Upper lobe of left lung (tissue), 6 donors: ENCODE results near the gene SPDYE4. TPM values are rescaled to one million over a fixed set of nuclear protein-coding genes. Genes with fewer than 3 reads are reported as not detected.

Experiments
- ATAC-seq, 2 donors: fragments of 200-7000 bp; cut with Tn5 transposase; one replicate each; pipeline ENCODE4 v1.9.1; 2022; ENCODE audit warnings: mild to moderate bottlenecking in 2 of 2, moderate library complexity in 2 of 2; ENCODE audit not compliant: low FRiP score in 2 of 2
- DNase-seq, 2 donors: peaks; one replicate each; pipeline ENCODE4 v3.0.0-alpha.2; 2019 to 2020
- H3K27ac ChIP-seq, 4 donors: fragments of 200-600 bp; sonication (generic); one replicate each; pipeline ENCODE4 v1.5.1; 2016 to 2019
- H3K27me3 ChIP-seq, 4 donors: fragments of 200-600 bp; sonication (generic); one replicate each; pipeline ENCODE4 v1.5.1; 2017 to 2019
- H3K36me3 ChIP-seq, 4 donors: fragments of 200-600 bp; sonication (generic); one replicate each; pipeline ENCODE4 v1.5.1; 2016 to 2019
- H3K4me1 ChIP-seq, 4 donors: fragments of 200-600 bp; sonication (generic); one replicate each; pipeline ENCODE4 v1.5.1; 2018 to 2019
- H3K4me3 ChIP-seq, 4 donors: fragments of 200-600 bp; sonication (generic); one replicate each; pipeline ENCODE4 v1.5.1; 2017 to 2019; ENCODE audit warnings: mild to moderate bottlenecking in 2 of 4, moderate library complexity in 1 of 4
- H3K9me3 ChIP-seq, 4 donors: fragments of 200-600 bp; sonication (generic); one replicate each; pipeline ENCODE4 v1.5.1; 2018 to 2019
- EP300 ChIP-seq, 4 donors: sonication (generic); formaldehyde crosslinking; IDR thresholded peaks; one replicate each; pipeline ENCODE4 v1.5.1; 2017; ENCODE audit warnings: antibody characterized with exemption in 4 of 4, control low read depth in 2 of 4
- POLR2A ChIP-seq, 4 donors: fragments of 450-650 bp; IDR thresholded peaks; one replicate each; pipeline ENCODE4 v1.5.1; 2016 to 2017; ENCODE audit warnings: antibody characterized with exemption in 4 of 4, mild to moderate bottlenecking in 2 of 4
- POLR2AphosphoS5 ChIP-seq, 2 donors: sonication (generic); formaldehyde crosslinking; IDR thresholded peaks; one replicate each; pipeline ENCODE4 v1.5.1; 2017; ENCODE audit warnings: antibody characterized with exemption in 2 of 2
- WGBS, 2 donors: methylation state at CpG; one replicate each; pipeline ENCODE4 v1.1.5; 2017 to 2018; 5-methylcytosine and 5-hydroxymethylcytosine counted together
- total RNA-seq, 6 donors: library from RNA; depleted of rRNA in 4 of 6; stranded (reverse); fragments of >200 nt in 4 of 6; gene quantifications; one replicate each; pipeline versions ENCODE4 v1.1.0 to v1.2.1, GENCODE V29; 2016 to 2021
- TF ChIP-seq, protein P1 (sequence below), 6 experiments: fragments of 450-650 bp in 4 of 6; fragments of 200-600 bp in 2 of 6; sonication (generic) in 2 of 6; IDR thresholded peaks; one replicate each; pipeline ENCODE4 v1.5.1; 2016 to 2019; ENCODE audit warnings: antibody characterized with exemption in 6 of 6
- donor health status: DM: no; HTN: no; CAD: no; lungs with moderate emphysema.
- donor health status: DM: no; HTN: yes; CAD: no; lungs with severe emphysema.

SPDYE4 gene
- total RNA-seq, 6 donors from 2014 or later: not detected

DNA sequence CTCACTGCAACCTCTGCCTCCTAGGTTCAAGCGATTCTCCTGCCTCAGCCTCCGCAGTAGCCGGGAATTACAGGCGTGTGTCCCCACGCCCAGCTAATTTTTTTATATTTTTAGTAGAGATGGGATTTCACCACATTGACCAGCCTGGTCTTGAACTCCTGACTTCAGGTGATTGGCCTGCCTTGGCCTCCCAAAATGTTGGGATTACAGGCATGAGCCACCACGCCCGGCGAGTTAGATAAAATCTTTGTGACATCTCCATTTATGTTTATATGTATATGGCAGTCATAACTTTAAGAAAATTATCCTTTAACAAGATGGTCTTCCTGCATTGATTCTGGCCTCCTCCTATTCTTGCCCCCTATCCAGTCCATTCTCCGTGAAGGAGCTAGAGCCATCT is 37.8 kb downstream of the SPDYE4 start:
- no peak for TF ChIP-seq POLR2A (IDR thresholded peaks at IDR 0.05)
- whole genome bisulfite sequencing, 2 donors: 87 to 92% methylated on average over 9 of the region's 9 CpGs
- no peak overlapping the region for H3K27ac ChIP-seq

GRCh38 chr17:8719291-8720246 is 38.8 kb downstream of the SPDYE4 start:
- Histone ChIP-seq H3K27me3 (no peaks in the 10 kb centered on the region), H3K36me3 (no peaks in the 10 kb centered on the region), H3K4me1 (peaks cover 0 to 10% (median 3%) of the 10 kb centered on the region in 4 donors), H3K4me3 (no peak overlapping the region), H3K9me3 (no peaks in the 10 kb centered on the region), H3K27ac (no peak overlapping the region)
- DNase-seq (no peak), ATAC-seq (no peak)
- no peak for TF ChIP-seq POLR2A (IDR thresholded peaks at IDR 0.05)
- TF ChIP-seq, protein P1, sequence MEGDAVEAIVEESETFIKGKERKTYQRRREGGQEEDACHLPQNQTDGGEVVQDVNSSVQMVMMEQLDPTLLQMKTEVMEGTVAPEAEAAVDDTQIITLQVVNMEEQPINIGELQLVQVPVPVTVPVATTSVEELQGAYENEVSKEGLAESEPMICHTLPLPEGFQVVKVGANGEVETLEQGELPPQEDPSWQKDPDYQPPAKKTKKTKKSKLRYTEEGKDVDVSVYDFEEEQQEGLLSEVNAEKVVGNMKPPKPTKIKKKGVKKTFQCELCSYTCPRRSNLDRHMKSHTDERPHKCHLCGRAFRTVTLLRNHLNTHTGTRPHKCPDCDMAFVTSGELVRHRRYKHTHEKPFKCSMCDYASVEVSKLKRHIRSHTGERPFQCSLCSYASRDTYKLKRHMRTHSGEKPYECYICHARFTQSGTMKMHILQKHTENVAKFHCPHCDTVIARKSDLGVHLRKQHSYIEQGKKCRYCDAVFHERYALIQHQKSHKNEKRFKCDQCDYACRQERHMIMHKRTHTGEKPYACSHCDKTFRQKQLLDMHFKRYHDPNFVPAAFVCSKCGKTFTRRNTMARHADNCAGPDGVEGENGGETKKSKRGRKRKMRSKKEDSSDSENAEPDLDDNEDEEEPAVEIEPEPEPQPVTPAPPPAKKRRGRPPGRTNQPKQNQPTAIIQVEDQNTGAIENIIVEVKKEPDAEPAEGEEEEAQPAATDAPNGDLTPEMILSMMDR (IDR thresholded peaks at IDR 0.05): no peak
- TF ChIP-seq EP300 (IDR thresholded peaks at IDR 0.05): no peak
- no peak for TF ChIP-seq POLR2AphosphoS5 (IDR thresholded peaks at IDR 0.05)
- WGBS, 2 donors: 79 to 85% methylated on average over 5 of the region's 5 CpGs

More for the DNA sequence above, 37.8 kb downstream of the SPDYE4 start:
- Histone ChIP-seq H3K27me3 (no peaks in the 10 kb centered on the region), H3K36me3 (no peaks in the 10 kb centered on the region), H3K4me1 (peaks cover 0 to 10% (median 3%) of the 10 kb centered on the region in 4 donors), H3K4me3 (no peak overlapping the region), H3K9me3 (no peaks in the 10 kb centered on the region)
- no peak for DNase-seq
- ATAC-seq: no peak

GRCh38 chr17:8718001-8718563 is 40.3 kb downstream of the SPDYE4 start:
- Histone ChIP-seq H3K27ac (no peak overlapping the region), H3K36me3 (no peaks in the 10 kb centered on the region), H3K27me3 (no peaks in the 10 kb centered on the region), H3K4me1 (peaks cover 0 to 5% (median 0%) of the 10 kb centered on the region in 4 donors), H3K9me3 (no peaks in the 10 kb centered on the region), H3K4me3 (no peak overlapping the region)
- no peak for ATAC-seq
- TF ChIP-seq POLR2AphosphoS5 (IDR thresholded peaks at IDR 0.05): no peak
- no peak for TF ChIP-seq EP300 (IDR thresholded peaks at IDR 0.05)
- TF ChIP-seq, protein P1 (IDR thresholded peaks at IDR 0.05): no peak
- no peak for TF ChIP-seq POLR2A (IDR thresholded peaks at IDR 0.05)
- DNase-seq: peak in 1 of 2 donors; percentile 78
- 73 to 96% methylated on average over 2 to 32 of the region's 37 CpGs for WGBS, 2 donors

GRCh38 chr17:8713878-8714277 is 44.5 kb downstream of the SPDYE4 start:
- no peaks in the 10 kb centered on the region for H3K27me3 ChIP-seq
- peaks cover 0 to 4% (median 2%) of the 10 kb centered on the region in 4 donors for H3K4me1 ChIP-seq
- no peaks in the 10 kb centered on the region for H3K36me3 ChIP-seq
- ATAC-seq: no peak
- TF ChIP-seq EP300 (IDR thresholded peaks at IDR 0.05) (no peak), POLR2AphosphoS5 (IDR thresholded peaks at IDR 0.05) (no peak), POLR2A (IDR thresholded peaks at IDR 0.05) (no peak)
- TF ChIP-seq, protein P1 (IDR thresholded peaks at IDR 0.05): no peak
- no peak for DNase-seq
- no peak overlapping the region for H3K4me3 ChIP-seq
- no peaks in the 10 kb centered on the region for H3K9me3 ChIP-seq
- H3K27ac ChIP-seq: no peak overlapping the region
- WGBS, 2 donors: 82 to 93% methylated on average over 5 of the region's 5 CpGs

- Histone ChIP-seq H3K27me3 (no peaks in the 10 kb centered on the region), H3K4me1 (peaks cover 0 to 8% (median 2%) of the 10 kb centered on the region in 4 donors), H3K9me3 (no peaks in the 10 kb centered on the region), H3K4me3 (no peak overlapping the region), H3K27ac (no peak overlapping the region), H3K36me3 (no peaks in the 10 kb centered on the region)
- WGBS, 2 donors: 81 to 91% methylated on average over 3 of the region's 3 CpGs
- TF ChIP-seq EP300 (IDR thresholded peaks at IDR 0.05) (no peak), POLR2A (IDR thresholded peaks at IDR 0.05) (no peak), POLR2AphosphoS5 (IDR thresholded peaks at IDR 0.05) (no peak)
- TF ChIP-seq, protein P1 (IDR thresholded peaks at IDR 0.05): no peak
- DNase-seq (no peak), ATAC-seq (no peak)
These were observed 45.0 kb downstream of the SPDYE4 start for GRCh38 chr17:8713315-8713714.
